NCI-H82 (cell line): Measurements from ENCODE around the gene LIX1.
"Not testable (repeated sequence)": the region's sequence is repeated elsewhere in the genome, so short reads cannot be mapped to it uniquely, and the experiment has no call there.

ENCODE experiments used
- DNase-seq: peaks from one replicate; lab custom pipeline; 2025; lab: John Stamatoyannopoulos, UW

Gene LIX1

DNA sequence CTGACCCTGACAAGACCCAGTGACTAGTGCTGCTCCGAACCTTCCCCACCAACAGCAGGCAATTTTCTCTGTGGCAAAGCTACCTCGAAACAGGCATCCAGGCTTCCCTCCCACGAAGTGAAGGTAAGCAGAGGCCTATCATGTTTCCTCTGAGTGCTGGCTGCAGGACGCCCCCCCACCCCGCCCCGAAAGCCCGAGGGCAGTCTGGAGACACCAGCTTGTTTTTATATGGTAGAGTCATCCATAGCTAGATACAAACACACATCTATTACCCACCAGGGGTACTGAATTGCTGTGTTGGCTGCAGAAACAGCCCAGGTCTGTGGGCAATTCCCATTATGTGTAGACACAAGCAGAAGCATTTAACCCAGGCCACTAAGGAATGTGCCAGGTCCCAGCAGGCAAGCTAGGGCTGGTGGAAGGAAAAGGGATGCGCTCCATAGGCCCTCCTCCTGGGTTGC, 40.4 kb downstream of the LIX1 start:
- DNase-seq = no peak

DNA sequence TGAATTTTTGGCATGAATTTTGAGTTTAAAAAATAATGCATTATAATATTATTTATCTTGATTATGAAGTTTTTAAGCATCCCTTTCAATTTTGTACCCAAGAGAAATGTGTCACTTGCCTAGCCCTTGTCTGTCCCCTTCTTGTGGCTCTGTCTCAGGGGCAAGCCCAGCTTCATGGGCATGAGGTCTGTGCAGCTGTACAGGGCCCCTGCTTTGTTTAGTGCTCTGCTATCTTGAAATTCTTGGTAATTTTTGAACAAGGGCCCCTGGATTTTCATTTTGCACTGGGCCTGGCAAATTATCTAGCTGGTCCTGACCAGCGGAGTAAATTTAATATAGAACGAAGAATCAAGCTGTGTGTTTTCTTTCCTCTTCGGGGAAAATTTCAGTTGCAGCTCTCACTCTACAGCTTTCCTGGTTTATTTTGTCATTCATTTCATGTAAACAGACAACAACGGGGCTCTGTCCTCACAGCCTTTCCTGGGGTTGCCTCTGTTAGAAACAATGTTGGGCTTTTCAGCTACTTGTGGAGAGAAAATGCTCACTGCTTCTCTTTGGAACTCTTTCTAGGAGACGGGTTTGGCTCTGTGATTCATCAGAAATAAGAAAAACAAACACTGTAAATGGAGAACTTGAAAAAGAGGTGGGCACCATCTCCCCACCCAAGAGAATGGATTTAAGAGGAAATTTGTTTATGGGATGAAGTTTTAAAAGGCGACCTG, 41.1 kb downstream of the LIX1 start:
- no peak for DNase-seq

DNA sequence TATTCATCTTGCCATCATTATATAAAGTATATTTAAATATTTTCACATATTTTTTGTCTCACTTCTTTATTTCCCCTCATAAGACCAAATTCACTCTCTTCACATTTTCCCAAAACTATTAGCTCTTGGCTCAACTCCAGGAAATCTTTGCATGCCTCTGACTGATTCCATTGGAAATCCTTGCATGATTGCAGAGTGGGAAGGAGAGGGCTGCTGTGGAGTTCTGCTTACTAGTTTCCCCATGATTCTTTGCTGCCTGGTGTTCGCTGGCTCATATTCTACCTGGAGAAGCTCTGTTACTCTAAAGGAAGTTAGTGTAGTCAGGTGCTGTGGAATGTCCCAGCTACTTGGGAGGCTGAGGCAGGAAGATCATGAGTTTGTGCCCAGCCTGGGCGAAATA, 41.9 kb downstream of the LIX1 start:
- DNase-seq = no peak

DNA sequence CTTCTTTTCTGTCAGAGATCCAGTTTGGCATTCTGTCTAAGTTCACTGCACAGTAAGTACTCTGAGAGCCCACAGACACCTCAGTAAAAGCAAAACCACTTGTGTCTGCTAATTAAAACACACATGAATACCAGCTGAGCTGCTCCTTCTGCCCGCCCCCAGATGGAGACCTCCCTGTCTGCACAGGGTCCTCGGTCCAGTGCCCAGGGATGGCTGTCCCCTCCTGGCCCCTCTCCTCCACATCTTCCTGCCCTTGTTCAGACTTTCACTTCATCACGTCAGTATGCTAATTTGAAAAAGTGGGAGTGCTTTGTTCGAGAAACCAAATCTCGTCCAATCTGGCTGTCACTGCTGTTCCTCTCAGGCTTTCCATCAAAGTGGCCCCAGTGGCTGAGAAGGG, 43.5 kb downstream of the LIX1 start:
- DNase-seq = no peak

DNA sequence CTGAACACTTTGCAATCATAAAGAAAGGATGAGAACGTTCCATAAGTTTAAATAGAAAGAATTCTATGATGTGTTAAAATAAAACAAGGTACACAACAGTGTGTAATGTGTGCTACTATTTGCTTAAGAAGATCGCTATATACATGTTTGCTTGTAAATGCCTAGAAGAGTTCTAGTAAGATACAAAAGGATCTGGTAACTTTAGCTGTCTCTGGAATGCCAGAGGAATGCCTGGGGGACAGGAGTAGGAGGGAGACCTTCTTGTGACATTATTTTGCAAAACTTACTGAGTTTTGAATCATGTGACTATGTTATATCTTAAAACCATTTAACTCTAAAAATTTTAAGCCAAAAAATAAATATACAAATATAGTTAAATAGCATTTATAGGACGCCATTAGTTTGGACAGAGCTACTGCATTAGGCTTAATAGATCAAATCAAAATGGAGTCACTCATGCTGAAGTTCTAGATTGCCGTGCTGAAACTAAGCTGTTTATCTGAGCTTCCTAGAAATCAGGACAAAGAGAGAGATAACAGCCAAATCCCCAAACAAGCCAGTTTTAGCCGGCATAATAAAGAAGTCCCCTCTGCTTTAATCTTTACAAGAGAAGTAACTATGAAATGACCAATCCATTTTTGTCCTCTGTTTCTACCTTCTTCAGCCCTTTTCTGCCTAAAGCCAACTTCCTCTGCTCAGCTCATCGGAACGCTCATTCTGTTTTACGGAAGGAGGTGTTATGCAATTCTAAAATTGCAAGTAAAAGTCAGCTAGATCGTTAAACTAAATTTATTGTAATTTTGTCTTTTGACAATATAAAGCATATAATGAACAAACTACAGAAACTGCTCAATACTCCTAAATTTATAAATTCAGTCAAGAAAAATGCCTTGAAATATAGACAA, 44.8 kb downstream of the LIX1 start:
- DNase-seq = no peak

DNA sequence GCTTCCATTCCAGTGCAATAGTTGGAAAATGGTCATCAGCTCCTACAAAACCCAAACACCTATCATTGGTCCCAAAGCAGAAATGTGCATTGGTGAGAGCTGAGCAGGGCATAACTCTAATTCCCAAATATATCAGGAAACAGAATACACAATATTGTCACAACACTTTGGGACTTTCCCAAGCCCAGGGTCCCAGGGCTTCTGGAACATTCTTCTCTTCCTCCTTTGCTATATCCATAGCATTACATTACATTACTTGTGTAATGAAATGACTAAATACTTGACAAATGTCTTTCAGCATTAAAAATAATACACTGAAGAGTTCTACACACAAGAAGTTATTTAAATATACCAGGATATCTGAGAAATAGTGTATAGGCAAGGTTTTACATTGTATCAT, 45.6 kb downstream of the LIX1 start:
- no peak for DNase-seq

DNA sequence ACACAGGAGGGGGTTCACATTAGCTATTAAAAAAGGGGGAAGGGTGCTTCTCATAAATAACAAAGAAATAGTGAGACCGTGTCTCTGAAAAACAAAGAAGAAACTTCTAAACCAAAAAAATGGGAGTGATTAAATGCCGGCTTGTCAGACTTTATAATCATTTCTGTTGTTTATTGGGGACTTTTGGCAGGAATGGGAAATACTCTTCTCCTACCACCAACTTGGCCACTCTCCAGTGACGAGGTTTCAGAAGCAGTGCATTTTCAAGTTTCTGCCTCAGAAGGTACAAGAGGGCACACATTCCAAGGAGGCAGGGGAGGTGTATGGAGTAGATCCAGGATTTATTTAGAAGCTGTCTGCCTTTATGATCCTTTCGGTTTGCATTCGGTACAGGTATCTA, 46.2 kb downstream of the LIX1 start:
- no peak for DNase-seq

DNA sequence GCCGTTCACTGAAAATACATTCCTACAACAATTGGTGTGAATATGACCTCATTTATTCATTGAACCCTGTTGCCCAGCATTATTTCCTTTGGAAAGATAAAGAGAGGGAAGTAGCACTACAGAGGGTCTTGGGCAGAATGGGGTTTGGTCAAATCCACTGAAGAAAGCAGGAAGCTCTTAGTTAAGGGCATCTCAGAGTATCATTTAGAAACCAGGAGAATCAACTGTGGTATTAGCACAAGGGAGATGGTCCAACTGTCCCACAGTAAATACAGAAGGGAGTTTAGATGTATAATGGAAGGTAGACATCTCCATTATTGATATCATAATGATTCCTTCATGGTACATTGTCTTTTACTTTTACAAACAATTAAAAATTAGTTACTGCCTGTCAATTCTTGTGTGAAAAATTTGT, 47.1 kb downstream of the LIX1 start:
- no peak for DNase-seq

DNA sequence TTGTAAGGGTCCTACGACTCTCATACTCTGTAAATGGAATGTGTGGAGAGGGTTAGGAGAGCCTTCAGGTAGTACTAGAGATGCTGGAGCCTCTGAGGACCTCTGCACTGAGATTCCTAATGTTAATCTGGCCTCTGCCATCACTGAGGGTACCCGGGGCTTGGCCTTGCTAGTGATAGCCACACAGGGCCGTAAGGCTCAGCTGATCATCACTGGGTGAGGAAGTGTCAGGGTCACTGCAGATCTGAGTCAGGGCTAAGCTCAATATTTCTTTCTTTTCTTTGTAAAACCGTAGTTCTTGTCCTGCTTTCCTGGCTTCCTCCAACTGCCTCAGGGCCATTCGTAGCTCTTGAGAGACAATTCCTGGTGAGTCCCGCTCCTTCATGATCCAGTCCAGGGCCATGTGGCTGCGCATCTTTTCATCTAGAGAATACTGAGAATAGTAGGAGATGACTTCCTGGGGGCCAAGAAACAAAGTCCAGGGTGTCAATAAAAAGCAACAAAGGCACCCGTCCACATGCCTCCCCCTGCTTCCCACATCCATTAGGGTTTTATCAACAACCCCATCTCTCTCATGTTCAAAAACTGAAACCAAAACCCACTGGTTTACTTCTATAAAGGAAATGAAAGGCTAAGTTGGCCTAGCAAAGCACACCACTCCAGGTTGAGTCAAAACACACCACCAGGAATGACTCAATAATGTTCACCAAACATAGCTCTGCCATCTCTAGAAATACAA, 47.7 kb downstream of the LIX1 start:
- DNase-seq = no peak

DNA sequence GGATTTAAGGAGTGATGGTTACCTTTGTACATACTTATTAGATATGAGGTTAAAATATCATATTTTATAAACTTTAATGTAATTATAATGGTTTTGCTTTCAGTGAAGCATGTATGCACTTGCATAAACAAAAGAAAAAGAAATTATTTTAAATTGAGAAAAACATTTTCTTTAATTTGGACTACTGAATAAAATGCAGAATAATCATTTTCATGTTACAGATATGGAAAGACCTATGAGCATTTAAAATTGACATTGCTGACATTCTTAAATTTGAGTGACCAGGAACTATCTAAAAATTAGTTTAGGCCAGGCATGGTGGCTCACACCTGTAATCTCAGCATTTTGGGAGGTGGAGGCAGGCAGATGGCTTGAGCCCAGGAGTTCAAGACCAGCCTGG, 49.2 kb downstream of the LIX1 start:
- DNase-seq = no peak

DNA sequence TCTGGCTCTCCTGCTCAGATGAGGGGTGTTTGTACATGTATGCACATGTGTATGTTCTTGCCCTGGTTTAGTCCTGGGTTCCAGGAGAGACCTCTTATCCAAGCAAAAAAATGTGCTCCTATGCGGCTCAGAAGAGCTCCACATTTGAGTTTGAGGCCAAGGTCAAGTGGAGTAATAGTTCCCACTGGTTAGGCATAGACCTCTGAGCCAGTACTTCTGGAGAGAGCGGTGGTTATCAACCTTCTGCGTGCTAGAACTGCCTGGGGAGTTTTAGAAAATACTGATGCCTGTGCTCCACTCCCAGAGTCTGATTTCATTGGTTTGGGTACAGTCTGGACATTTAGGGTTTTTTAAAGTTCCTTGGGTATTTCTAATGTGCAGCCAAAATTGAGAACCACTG, 51.5 kb downstream of the LIX1 start:
- DNase-seq = no peak

DNA sequence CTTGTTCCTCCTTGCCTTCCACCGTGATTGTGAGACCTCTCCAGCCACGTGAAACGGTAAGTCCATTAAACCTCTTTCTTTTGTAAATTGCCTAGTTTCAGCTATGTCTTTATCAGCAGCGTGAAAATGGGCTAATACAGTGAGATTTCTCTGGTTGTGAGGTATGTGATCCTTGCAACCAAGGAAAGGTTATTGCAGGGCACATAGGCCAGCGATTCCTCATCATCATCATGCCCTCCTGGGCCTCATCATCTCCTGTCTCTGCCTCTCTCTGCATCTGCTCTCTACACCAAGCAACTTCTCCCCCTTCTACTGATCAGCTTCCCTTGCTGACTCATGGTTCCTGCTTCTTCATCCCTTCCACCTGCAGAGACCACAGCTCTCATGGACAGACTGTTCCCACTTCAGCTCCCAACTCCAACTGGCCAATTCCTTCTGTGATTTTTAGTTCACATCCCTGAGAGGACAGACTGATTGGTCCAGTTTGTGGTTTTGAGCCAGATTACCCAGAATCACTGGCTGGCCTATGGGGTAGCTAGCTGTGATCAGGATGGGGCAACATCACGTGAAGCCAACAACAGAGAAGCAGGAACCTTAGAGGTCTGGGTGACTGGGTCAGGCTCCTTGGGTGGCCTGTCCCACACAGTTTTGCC, 53.1 kb downstream of the LIX1 start:
- DNase-seq = no peak

DNA sequence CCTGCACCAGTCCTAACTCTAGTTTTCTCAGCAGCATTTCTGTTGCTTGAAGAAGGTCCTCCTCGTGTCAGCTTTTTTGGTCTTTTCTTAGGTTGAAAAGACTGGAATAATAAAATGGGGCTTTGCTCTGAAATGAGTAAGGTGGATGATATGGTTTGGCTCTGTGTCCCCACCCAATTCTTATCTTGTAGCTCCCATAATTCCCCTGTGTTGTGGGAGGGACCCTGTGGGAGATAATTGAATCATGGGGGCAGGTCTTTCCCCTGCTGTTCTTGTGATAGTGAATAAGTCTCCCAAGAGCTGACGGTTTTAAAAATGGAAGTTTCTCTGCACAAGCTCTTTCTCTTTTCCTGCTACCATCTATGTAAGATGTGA, 53.6 kb downstream of the LIX1 start:
- no peak for DNase-seq

DNA sequence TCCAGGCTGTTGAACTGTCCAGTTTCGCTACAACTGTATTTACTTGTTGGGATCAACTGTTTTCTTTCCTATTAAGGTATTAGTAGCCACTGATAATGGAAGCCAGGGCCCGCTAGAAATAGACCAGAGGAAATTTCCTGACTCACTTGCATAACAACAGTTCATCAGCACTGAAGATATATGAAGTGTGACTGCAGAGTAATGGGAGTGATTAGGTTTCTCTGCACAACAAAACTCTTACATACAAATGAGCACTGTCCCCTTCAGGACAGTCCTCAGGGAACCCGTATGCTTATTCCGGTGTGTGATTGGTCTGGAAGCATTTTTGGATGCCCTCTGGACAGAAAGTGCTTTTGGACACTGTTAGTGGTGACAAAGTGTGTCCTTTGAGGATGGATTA, 55.3 kb downstream of the LIX1 start:
- no peak for DNase-seq

DNA sequence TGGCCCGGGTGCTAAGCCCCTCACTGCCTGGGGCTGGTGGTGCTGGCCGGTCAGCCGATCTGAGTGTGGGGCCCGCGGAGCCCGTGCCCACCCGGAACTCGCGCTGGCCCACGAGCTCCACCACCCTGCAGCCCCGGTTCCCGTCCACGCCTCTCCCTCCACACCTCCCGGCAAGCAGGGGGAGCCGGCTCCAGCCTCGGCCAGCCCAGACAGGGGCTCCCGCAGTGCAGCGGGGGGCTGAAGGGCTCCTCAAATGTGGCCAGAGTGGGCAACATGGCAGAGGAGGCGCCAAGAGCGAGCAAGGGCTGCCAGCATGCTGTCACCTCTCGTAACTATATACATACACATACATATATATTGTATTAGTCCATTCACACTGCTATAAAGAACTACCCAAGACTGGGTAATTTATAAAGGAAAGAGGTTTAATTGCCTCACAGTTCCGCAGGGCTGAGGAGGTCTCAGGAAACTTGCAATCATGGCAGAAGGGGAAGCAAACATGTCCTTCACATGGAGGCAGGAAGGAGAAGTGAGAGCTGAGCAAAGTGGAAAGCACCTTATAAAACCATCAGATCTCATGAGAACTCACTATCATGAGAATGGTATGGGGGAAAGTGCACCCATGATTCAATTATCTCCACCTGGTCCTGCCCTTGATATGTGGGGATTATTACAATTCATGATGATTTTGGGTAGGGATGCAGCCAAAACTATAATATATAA, 56.8 kb downstream of the LIX1 start:
- DNase-seq = no peak

DNA sequence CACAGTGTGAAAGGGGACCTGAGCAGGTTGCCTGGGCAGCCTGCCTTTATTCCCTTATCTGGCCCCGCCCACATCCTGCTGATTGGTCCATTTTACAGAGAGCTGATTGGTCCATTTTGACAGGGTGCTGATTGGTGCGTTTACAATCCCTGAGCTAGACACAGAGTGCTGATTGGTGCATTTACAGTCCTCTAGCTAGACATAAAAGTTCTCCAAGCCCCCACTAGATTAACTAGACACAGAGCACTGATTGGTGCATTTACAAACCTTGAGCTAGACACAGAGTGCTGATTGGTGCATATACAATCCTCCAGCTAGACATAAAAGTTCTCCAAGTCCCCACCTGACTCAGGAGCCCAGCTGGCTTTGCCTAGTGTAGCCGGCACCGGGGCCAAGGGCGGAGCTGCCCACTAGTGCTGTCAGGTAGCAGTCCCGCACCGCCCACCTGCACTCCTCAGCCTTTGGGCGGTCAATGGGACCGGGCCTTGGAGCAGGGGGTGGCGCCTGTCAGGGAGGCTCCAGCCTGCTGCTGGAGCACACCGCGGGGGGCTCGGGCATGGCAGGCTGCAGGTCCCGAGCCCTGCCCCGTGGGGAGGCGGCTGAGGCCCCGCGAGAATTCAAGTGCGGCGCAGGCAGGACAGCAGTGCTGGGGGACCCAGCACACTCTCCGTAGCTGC, 57.5 kb downstream of the LIX1 start:
- not testable (repeated sequence) for DNase-seq

DNA sequence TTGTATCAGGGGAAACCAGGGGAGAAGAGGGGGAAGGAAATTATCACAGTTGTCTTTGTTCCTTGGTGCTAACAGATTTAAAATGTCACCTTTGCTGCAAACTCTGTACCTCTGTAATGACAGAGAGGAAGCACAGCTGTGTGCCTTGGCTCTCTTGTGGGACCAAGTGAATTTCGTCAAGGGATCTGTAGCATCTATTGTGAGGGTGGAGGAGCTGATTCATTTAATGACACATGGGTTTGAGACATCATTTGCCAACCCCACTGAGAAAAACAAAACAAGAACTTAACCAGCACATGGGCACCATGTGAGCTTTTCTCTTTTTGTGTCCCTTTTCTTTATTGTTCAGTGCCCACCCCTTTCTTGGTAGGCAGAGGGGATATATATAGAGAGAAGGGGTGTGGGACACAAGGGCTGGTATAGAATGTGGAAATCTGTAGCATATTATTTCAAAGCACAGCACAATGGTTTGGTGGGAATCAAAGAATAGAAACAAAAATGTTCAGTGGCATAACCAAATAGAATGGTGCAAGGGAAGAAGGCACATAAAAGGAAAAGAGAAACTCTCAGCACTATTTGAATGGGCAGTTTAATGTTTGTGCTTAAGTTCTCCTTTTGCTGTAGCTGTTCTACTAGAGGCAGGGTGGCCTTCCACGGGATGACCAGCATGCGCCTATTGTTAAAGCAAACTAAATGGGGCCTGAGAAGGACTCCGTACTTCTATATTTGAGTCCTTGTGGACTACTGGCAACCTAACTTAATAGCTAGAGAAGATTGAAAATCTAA, 63.3 kb downstream of the LIX1 start:
- no peak for DNase-seq

DNA sequence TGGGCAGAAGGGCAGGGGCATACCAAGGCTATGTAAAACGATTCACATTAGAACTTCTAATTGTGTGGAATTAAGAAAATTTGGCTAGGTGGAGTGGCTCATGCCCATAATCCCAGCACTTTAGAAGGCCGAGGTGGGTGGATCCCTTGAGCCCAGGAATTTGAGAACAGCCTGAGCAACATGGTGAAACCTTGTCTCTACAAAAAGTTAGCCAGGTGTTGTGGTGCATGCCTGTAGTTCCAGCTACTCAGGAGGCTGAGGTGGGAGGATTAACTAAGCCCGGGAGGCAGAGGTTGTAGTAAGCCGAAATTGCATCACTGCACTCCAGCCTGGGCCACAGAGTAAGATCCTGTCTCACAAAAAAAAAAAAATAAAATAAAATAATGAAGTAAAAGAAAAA, 65.2 kb downstream of the LIX1 start:
- no peak for DNase-seq

DNA sequence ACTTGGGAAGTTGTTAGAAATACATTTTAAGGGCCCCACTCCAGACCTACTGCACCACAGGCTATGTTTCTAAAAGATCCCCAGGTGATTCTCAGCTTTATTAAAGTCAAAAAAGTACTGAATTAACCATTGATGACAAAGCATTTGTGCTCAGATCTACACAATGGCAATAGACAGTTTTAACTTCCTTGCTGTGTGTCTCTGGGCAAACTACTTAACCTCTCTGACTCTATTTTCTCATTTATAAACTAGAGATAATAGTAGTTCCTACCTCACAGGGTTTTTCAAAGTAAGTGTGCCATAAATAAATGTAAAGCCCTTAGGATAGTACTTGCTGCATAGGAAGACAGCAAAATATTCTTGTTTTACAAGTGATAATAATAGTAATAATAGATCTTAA, 66.3 kb downstream of the LIX1 start:
- no peak for DNase-seq

DNA sequence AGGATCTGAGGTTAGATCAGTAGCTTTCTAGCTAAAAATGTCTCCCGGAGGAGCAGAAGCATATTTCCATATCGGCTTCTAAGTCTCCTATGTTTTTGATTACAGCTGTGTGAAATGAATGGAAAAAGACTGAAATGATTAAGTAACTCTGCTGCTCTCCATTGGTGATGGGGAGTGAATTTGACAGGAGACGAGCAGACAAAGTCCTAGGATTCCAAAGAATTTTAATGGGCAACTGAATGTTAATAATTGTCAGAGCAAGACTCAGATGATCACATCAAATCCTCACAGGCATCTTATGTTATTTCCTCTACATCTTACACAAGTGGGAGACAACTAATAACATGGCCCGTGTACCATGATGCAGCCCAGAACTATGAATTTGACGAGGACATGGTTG, 66.8 kb downstream of the LIX1 start:
- DNase-seq = no peak
